GM19397 (cell line): Measurements from ENCODE around the gene RTEL1.

Experiments used
- ATAC-seq: cut with Tn5 transposase; IDR thresholded peaks from one replicate; pipeline ENCODE4 v1.9.1; 2021; ENCODE audit warnings: mild to moderate bottlenecking, moderate library complexity; ENCODE audit not compliant: unreplicated experiment

Gene RTEL1

GRCh38 chr20:63697868-63698545 is 39.9 kb downstream of the RTEL1 start:
- no peak for ATAC-seq

GRCh38 chr20:63698739-63699465 is 40.8 kb downstream of the RTEL1 start:
- no peak for ATAC-seq

GRCh38 chr20:63699466-63700198 is 41.5 kb downstream of the RTEL1 start:
- ATAC-seq, result no peak

- ATAC-seq, result no peak
Measured at GRCh38 chr20:63700199-63701050, 42.3 kb downstream of the RTEL1 start.

GRCh38 chr20:63701051-63701328 is 42.9 kb downstream of the RTEL1 start:
- no peak for ATAC-seq

- ATAC-seq, result no peak
Measured at GRCh38 chr20:63701329-63702035, 43.4 kb downstream of the RTEL1 start.

GRCh38 chr20:63702036-63702665 is 44.0 kb downstream of the RTEL1 start:
- ATAC-seq, result no peak

GRCh38 chr20:63702751-63703470 is 44.8 kb downstream of the RTEL1 start:
- no peak for ATAC-seq

- no peak for ATAC-seq
Measured at GRCh38 chr20:63703471-63703975, 45.4 kb downstream of the RTEL1 start.

- no peak for ATAC-seq
Measured at GRCh38 chr20:63703976-63704748, 46.0 kb downstream of the RTEL1 start.

GRCh38 chr20:63704749-63705117 is 46.6 kb downstream of the RTEL1 start:
- no peak for ATAC-seq

GRCh38 chr20:63705232-63706026 is 47.3 kb downstream of the RTEL1 start:
- no peak for ATAC-seq

GRCh38 chr20:63706027-63706695 is 48.0 kb downstream of the RTEL1 start:
- no peak for ATAC-seq

GRCh38 chr20:63706852-63707557 is 48.9 kb downstream of the RTEL1 start:
- ATAC-seq, result peak; percentile 27

GRCh38 chr20:63707558-63708300 is 49.6 kb downstream of the RTEL1 start, which contains the start of the genes ARFRP1 and ZGPAT:
TSS of gene ARFRP1 (minus strand) at chr20:63707976. CDS start at chr20:63707091, 885 bp downstream.
TSS of gene ZGPAT (plus strand) at chr20:63708039. CDS start at chr20:63708581, 542 bp downstream.
- peak; percentile 74 for ATAC-seq
